C4-2B (cell line): ENCODE measurements around the gene LRFN5.
"Not testable (repeated sequence)": the region's sequence is repeated elsewhere in the genome, so short reads cannot be mapped to it uniquely, and the experiment has no call there.

Experiments used
- CTCF ChIP-seq: fragments of 450-650 bp; conservative IDR thresholded peaks from 2 replicates; pipeline ENCODE4 v1.5.1; 2017; ENCODE audit warnings: mild to moderate bottlenecking
- ZFX ChIP-seq: fragments of 450-650 bp; IDR thresholded peaks from 2 replicates; pipeline ENCODE4 v1.6.1; 2017

GRCh38 chr14:41750575-41750974, 143.9 kb downstream of the LRFN5 start:
- TF ChIP-seq CTCF = peak; percentile 20
- not testable (repeated sequence) for TF ChIP-seq ZFX
